Endothelial cell of umbilical vein (primary cell): Measurements from ENCODE around the gene CCDC117. TPM values are rescaled to one million over a fixed set of nuclear protein-coding genes. Genes with fewer than 3 reads are reported as not detected.
"Not testable (repeated sequence)": the region's sequence is repeated elsewhere in the genome, so short reads cannot be mapped to it uniquely, and the experiment has no call there.

Experiments used
- BruUV-seq: library from RNA; stranded (reverse); fragments of 400-500 nt; replicated peaks from 2 replicates; lab custom pipeline; 2021; lab: Mats Ljungman, UMichigan
- CTCF ChIA-PET: fragments of 300-600, 350-600 bp; sonication (Branson Sonifier 250); formaldehyde crosslinking; loops from one replicate; lab custom pipeline; 2021; ENCODE audit warnings: antibody characterized with exemption, inconsistent platforms; lab: Charles Lee
- POLR2A ChIA-PET: fragments of 300-600, 350-600 bp; sonication (Branson Sonifier 250); formaldehyde crosslinking; loops from one replicate; lab custom pipeline; 2021; ENCODE audit warnings: antibody characterized with exemption, inconsistent platforms; lab: Charles Lee
- DNase-seq: peaks from one replicate; pipeline ENCODE4 v3.0.0-alpha.2; 2011; ENCODE audit warnings: low read depth, low spot score
- FAIRE-seq: peaks from 2 replicates; lab custom pipeline; 2011; peaks lifted over from hg19 to GRCh38; lab: Jason Lieb, UNC
- H2AFZ ChIP-seq: 2 replicates; pipeline ENCODE4 v1.6.0; 2012; ENCODE audit warnings: low read depth, low read length, control low read depth, inconsistent platforms
- H3K27ac ChIP-seq: 2 replicates; pipeline ENCODE4 v1.5.1; 2011; ENCODE audit warnings: low read depth, mild to moderate bottlenecking, control low read depth, low read length, moderate library complexity; ENCODE audit not compliant: insufficient read depth
- H3K27me3 ChIP-seq, 2 experiments: 2 replicates each; pipeline versions ENCODE4 v1.6.0 to v1.6.1; 2011; ENCODE audit warnings: low read length in 2 of 2, mixed read lengths in 1 of 2; ENCODE audit not compliant: control insufficient read depth in 2 of 2, insufficient read depth in 2 of 2
- H3K36me3 ChIP-seq, 2 experiments: 2 replicates in 1 of 2; 3 replicates in 1 of 2; pipeline ENCODE4 v1.5.1; 2011; ENCODE audit warnings: low read length in 2 of 2, mild to moderate bottlenecking in 1 of 2, moderate library complexity in 1 of 2; ENCODE audit not compliant: control insufficient read depth in 2 of 2, insufficient read depth in 2 of 2; ENCODE audit errors: extremely low read depth in 1 of 2
- H3K4me1 ChIP-seq: 3 replicates; pipeline ENCODE4 v1.5.1; 2011; ENCODE audit warnings: mild to moderate bottlenecking, low read length; ENCODE audit not compliant: control insufficient read depth, insufficient read depth; ENCODE audit errors: extremely low read depth
- H3K4me2 ChIP-seq: 2 replicates; pipeline ENCODE4 v1.6.1; 2011; ENCODE audit warnings: low read length, control low read depth, mixed read lengths; ENCODE audit not compliant: insufficient read depth
- H3K4me3 ChIP-seq, 3 experiments: fragments of 200-600 bp in 1 of 3; sonication (generic), shearing (Covaris generic) in 1 of 3; replicated peaks in 1 of 3; 2 replicates each; pipeline ENCODE4 v1.5.1; 2011 to 2016; ENCODE audit warnings: control low read depth in 3 of 3, low read length in 3 of 3, mild to moderate bottlenecking in 2 of 3, inconsistent platforms in 1 of 3, low read depth in 1 of 3, moderate library complexity in 1 of 3; ENCODE audit not compliant: insufficient read depth in 1 of 3
- H3K79me2 ChIP-seq: 2 replicates; pipeline ENCODE4 v1.6.0; 2012; ENCODE audit warnings: low read length, inconsistent platforms; ENCODE audit not compliant: control insufficient read depth, insufficient read depth
- H3K9ac ChIP-seq: replicated peaks from 2 replicates; pipeline ENCODE3; 2011; ENCODE audit warnings: low read length, control low read depth; ENCODE audit not compliant: insufficient read depth; ENCODE audit errors: extremely low read depth
- H3K9me1 ChIP-seq: replicated peaks from 3 replicates; pipeline ENCODE4 v1.6.0; 2011; ENCODE audit warnings: mild to moderate bottlenecking, low read length; ENCODE audit not compliant: control insufficient read depth, insufficient read depth; ENCODE audit errors: extremely low read depth
- H3K9me3 ChIP-seq: replicated peaks from 2 replicates; pipeline ENCODE4 v1.5.1; 2012; ENCODE audit warnings: low read length, inconsistent platforms; ENCODE audit not compliant: control insufficient read depth, insufficient read depth
- H4K20me1 ChIP-seq: replicated peaks from 2 replicates; pipeline ENCODE3; 2011; ENCODE audit warnings: mild to moderate bottlenecking, low read length; ENCODE audit not compliant: control insufficient read depth, insufficient read depth; ENCODE audit errors: extremely low read depth
- CTCF ChIP-seq, 2 donors: IDR thresholded peaks; 1 replicate in 1 of 2; 2 replicates in 1 of 2; pipeline ENCODE4 v1.5.1; 2011; ENCODE audit warnings: low read length in 2 of 2, mild to moderate bottlenecking in 2 of 2, moderate library complexity in 2 of 2, control low read depth in 1 of 2, inconsistent platforms in 1 of 2, low read depth in 1 of 2; ENCODE audit not compliant: insufficient read depth in 1 of 2; ENCODE audit errors: extremely low read depth in 1 of 2
- EZH2 ChIP-seq: IDR thresholded peaks from 2 replicates; pipeline ENCODE4 v1.6.1; 2012; ENCODE audit warnings: borderline replicate concordance, low read depth, mild to moderate bottlenecking, moderate library complexity, low read length, inconsistent platforms; ENCODE audit not compliant: severe bottlenecking
- FOS ChIP-seq: IDR thresholded peaks from 2 replicates; pipeline ENCODE4 v1.6.1; 2011; ENCODE audit warnings: mild to moderate bottlenecking, low read length, moderate library complexity, borderline replicate concordance; ENCODE audit not compliant: insufficient read depth
- GATA2 ChIP-seq: IDR thresholded peaks from 2 replicates; pipeline ENCODE4 v1.7.0; 2011; ENCODE audit warnings: low read depth, mild to moderate bottlenecking, moderate library complexity, mixed read lengths, low read length; ENCODE audit not compliant: insufficient read length, insufficient read depth
- JUN ChIP-seq: IDR thresholded peaks from 2 replicates; pipeline ENCODE4 v1.6.1; 2011; ENCODE audit warnings: borderline replicate concordance, low read depth; ENCODE audit not compliant: insufficient read length, insufficient read depth
- MYC ChIP-seq: IDR thresholded peaks from one replicate; pipeline ENCODE4 v1.6.1; 2011; ENCODE audit warnings: mild to moderate bottlenecking, low read depth, low read length
- POLR2A ChIP-seq: IDR thresholded peaks from 2 replicates; pipeline ENCODE4 v1.6.1; 2012; ENCODE audit warnings: low read depth, mild to moderate bottlenecking, control low read depth, low read length
- POLR2AphosphoS5 ChIP-seq: IDR thresholded peaks from 2 replicates; pipeline ENCODE4 v1.6.1; 2012; ENCODE audit warnings: low read depth, mild to moderate bottlenecking, control low read depth, low read length, moderate library complexity; ENCODE audit not compliant: insufficient read depth
- dilution Hi-C: fragments of 300-500 bp; cut with MboI; formaldehyde crosslinking; loops from one replicate; pipeline ENCODE4 v1.15.0; 2019; ENCODE audit warnings: low sequenced_read_pairs; ENCODE audit not compliant: extremely low pct_ligation_motif_present
- intact Hi-C: fragments of 100-400 bp; cut with micrococcal nuclease; formaldehyde crosslinking; loops from one replicate; pipeline ENCODE4 v1.10.0; 2022
- polyA plus RNA-seq, 4 experiments: library from polyadenylated mRNA; depleted of rRNA in 3 of 4; stranded (reverse) in 3 of 4; unstranded in 1 of 4; fragments of >200 nt; gene quantifications; 2 replicates each; pipeline versions ENCODE4 v1.2.1 to v1.2.3, GENCODE V29; 2011 to 2012; ENCODE audit warnings: missing spikeins in 1 of 4
- total RNA-seq: library from RNA; stranded (reverse); gene quantifications from 2 replicates; pipeline ENCODE4 v1.2.3, GENCODE V29; 2021
- TF ChIP-seq, protein P1 (sequence below): IDR thresholded peaks from 2 replicates; pipeline ENCODE4 v1.6.1; 2011; ENCODE audit not compliant: insufficient read depth, insufficient read length

CCDC117 gene
- total and polyA plus RNA-seq, 2 donors (not counting 3 experiments of a cell fraction or from before 2014, with no cell fraction given) = 5.5 to 23.3 TPM

GRCh38 chr22:28822930-28823551 lies 50.5 kb downstream of the CCDC117 start:
- no peak for DNase-seq
- Histone ChIP-seq H3K4me2 (no peak overlapping the region), H3K4me3 (no peak overlapping the region), H3K79me2 (no peaks in the 10 kb centered on the region), H3K9me1 (no peaks in the 10 kb centered on the region), H3K9ac (no peak overlapping the region), H3K9me3 (no peaks in the 10 kb centered on the region), H4K20me1 (no peaks in the 10 kb centered on the region), H2AFZ (no peak overlapping the region), H3K4me1 (no peaks in the 10 kb centered on the region), H3K27ac (no peak overlapping the region), H3K36me3 (no peaks in the 10 kb centered on the region), H3K27me3 (no peaks in the 10 kb centered on the region)
- ChIA-PET POLR2A (interaction anchor here (0.6 kb wide), 1 partner anchor 243 kb away, joined by 3 read pairs; no protein-coding TSS in a partner anchor), CTCF (interaction anchor here (0.9 to 1.2 kb wide), 5 partner anchors 20 to 771 kb away, joined by 3 to 6 read pairs (median 3); no protein-coding TSS in a partner anchor)
- BruUV-seq = no TSS peak
- intact Hi-C loops (no loop called here), dilution Hi-C loops (no loop called here)
- FAIRE-seq = no peak
- no peak for TF ChIP-seq JUN
- TF ChIP-seq POLR2A = no peak
- no peak for TF ChIP-seq MYC
- no peak for TF ChIP-seq GATA2
- TF ChIP-seq EZH2 = no peak
- TF ChIP-seq, protein P1, sequence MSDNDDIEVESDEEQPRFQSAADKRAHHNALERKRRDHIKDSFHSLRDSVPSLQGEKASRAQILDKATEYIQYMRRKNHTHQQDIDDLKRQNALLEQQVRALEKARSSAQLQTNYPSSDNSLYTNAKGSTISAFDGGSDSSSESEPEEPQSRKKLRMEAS = no peak
- TF ChIP-seq CTCF (IDR thresholded peaks at IDR 0.05; ENCODE audit: extremely low read depth in 1 of 2, insufficient read depth in 1 of 2, low read depth in 1 of 2, low read length in 2 of 2) = no peak
- TF ChIP-seq FOS = no peak
- TF ChIP-seq POLR2AphosphoS5 = no peak

DNA sequence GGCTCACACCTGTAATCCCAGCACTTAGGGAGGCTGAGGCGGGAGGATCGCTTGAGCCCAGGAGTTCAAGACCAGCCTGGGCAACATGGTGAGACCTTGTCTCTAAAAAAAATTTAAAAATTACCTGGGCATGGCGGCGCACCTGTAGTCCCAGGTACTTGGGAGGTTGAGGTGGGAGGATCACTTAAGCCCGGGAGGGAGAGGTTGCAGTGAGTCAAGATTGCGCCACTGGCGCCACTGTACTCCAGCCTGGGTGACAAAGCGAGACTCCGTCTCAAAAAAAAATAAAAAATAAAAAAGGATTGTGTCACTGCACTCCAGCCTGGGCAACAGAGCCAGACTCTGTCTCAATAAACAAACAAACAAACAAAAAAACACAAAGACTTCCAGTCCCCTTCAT lies 52.0 kb downstream of the CCDC117 start:
- BruUV-seq, H3K4me3 ChIP-seq, intact Hi-C loops: not testable (repeated sequence)

More for the DNA sequence above, 52.0 kb downstream of the CCDC117 start:
- H3K9me3 ChIP-seq, dilution Hi-C loops, FAIRE-seq, DNase-seq, H3K4me2 ChIP-seq, H2AFZ ChIP-seq, H3K27me3 ChIP-seq, H3K9me1 ChIP-seq, H3K79me2 ChIP-seq, H3K4me1 ChIP-seq, H3K27ac ChIP-seq, H4K20me1 ChIP-seq, H3K9ac ChIP-seq, H3K36me3 ChIP-seq: not testable (repeated sequence)
- POLR2A ChIA-PET = interaction anchor here (0.7 kb wide), 1 partner anchor 1066 kb away, joined by 9 read pairs; no protein-coding TSS in a partner anchor
- CTCF ChIA-PET = interaction anchor here (1.0 kb wide), 1 partner anchor 224 kb away, joined by 5 read pairs; no protein-coding TSS in a partner anchor
